Large intestine (tissue), 3 donors: ENCODE results near the gene TANGO6. TPM values are rescaled to one million over a fixed set of nuclear protein-coding genes. Genes with fewer than 3 reads are reported as not detected.

Source experiments
- DNase-seq, 2 donors: peaks; one replicate each; pipeline versions ENCODE4 v3.0.0 to v3.0.0-alpha.2; 2013
- H3K27ac ChIP-seq: one replicate; pipeline ENCODE4 v1.5.1; 2013; ENCODE audit warnings: low read length
- H3K27me3 ChIP-seq: 2 replicates; pipeline ENCODE4 v1.6.1; 2013; ENCODE audit warnings: low read length; ENCODE audit not compliant: control insufficient read depth, insufficient read depth
- H3K36me3 ChIP-seq: 2 replicates; pipeline ENCODE4 v1.6.1; 2013; ENCODE audit warnings: low read length; ENCODE audit not compliant: control insufficient read depth, insufficient read depth
- H3K4me1 ChIP-seq: one replicate; pipeline ENCODE4 v1.6.1; 2013; ENCODE audit warnings: low read length; ENCODE audit not compliant: control insufficient read depth, insufficient read depth
- H3K4me3 ChIP-seq: one replicate; pipeline ENCODE4 v1.5.1; 2013; ENCODE audit warnings: low read length
- H3K9me3 ChIP-seq: one replicate; pipeline ENCODE4 v1.6.1; 2013; ENCODE audit warnings: mild to moderate bottlenecking, low read depth, low read length, moderate library complexity; ENCODE audit not compliant: control insufficient read depth
- WGBS: methylation state at CpG from one replicate; pipeline ENCODE4 v1.1.5; 2013; ENCODE audit warnings: low lambda C conversion rate; ENCODE audit not compliant: insufficient coverage; 5-methylcytosine and 5-hydroxymethylcytosine counted together
- polyA plus RNA-seq: library from polyadenylated mRNA; unstranded; fragments of 120-200 nt; gene quantifications from one replicate; pipeline ENCODE4 v1.2.1, GENCODE V29; 2013

TANGO6 gene
- polyA plus RNA-seq, 1 donor: 4.5 TPM

DNA sequence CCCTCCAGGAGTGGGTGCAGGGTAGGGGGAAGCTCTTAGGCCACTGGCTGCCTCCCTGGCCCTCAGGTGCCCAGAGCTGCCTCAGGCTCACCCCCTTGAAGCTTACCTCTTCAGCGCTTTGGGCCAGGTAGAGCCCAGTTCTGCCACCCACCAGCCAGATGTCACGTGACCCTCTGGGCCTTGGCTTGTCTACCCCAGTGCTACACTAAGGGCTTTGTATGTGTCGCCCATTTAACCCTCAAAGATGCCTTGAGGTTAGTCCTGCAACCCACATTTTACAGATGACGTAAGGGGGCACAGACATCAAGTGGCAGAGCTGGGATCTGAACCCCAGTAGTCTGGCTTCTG lies 265.5 kb downstream of the TANGO6 start:
- no peak for DNase-seq
- WGBS: no CpG with 5 or more reads among the region's 4 CpGs
- H3K36me3 ChIP-seq: peaks cover 6% of the 10 kb centered on the region

DNA sequence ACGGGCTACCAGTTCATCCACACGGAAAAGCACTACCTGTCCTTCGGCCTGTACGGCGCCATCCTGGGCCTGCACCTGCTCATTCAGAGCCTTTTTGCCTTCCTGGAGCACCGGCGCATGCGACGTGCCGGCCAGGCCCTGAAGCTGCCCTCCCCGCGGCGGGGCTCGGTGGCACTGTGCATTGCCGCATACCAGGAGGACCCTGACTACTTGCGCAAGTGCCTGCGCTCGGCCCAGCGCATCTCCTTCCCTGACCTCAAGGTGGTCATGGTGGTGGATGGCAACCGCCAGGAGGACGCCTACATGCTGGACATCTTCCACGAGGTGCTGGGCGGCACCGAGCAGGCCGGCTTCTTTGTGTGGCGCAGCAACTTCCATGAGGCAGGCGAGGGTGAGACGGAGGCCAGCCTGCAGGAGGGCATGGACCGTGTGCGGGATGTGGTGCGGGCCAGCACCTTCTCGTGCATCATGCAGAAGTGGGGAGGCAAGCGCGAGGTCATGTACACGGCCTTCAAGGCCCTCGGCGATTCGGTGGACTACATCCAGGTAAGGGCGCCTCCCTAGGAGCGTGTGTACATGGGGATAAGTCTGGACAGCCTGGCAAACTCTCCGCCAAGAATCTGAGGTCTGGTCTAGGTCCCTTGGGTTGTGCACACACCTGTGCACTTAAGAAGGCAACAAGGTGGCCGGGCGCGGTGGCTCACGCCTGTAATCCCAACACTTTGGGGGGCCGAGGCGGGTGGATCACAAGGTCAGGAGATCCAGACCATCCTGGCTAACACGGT lies 266.3 kb downstream of the TANGO6 start:
- no peak overlapping the region for H3K27ac ChIP-seq
- no peak overlapping the region for H3K4me3 ChIP-seq
- peaks cover 14% of the 10 kb centered on the region for H3K36me3 ChIP-seq
- no peaks in the 10 kb centered on the region for H3K9me3 ChIP-seq
- peaks cover 21% of the 10 kb centered on the region for H3K4me1 ChIP-seq
- H3K27me3 ChIP-seq: peaks cover 37% of the 10 kb centered on the region
- no peak for DNase-seq
- no CpG with 5 or more reads among the region's 48 CpGs for WGBS

More for the DNA sequence above, 265.5 kb downstream of the TANGO6 start:
- H3K4me1 ChIP-seq: peaks cover 21% of the 10 kb centered on the region
- H3K27ac ChIP-seq: no peak overlapping the region
- H3K27me3 ChIP-seq: peaks cover 37% of the 10 kb centered on the region
- no peak overlapping the region for H3K4me3 ChIP-seq
- H3K9me3 ChIP-seq: no peaks in the 10 kb centered on the region

GRCh38 chr16:69110406-69110805 lies 267.1 kb downstream of the TANGO6 start:
- no peak for DNase-seq
- H3K27me3 ChIP-seq: peaks cover 32% of the 10 kb centered on the region
- H3K36me3 ChIP-seq: peaks cover 21% of the 10 kb centered on the region

GRCh38 chr16:69111216-69111875 lies 268.0 kb downstream of the TANGO6 start:
- peaks cover 28% of the 10 kb centered on the region for H3K27me3 ChIP-seq
- H3K4me1 ChIP-seq: peaks cover 15% of the 10 kb centered on the region
- no peak for DNase-seq
- no peaks in the 10 kb centered on the region for H3K9me3 ChIP-seq
- WGBS: no CpG with 5 or more reads among the region's 6 CpGs
- H3K36me3 ChIP-seq: peaks cover 27% of the 10 kb centered on the region
- no peak overlapping the region for H3K27ac ChIP-seq
- H3K4me3 ChIP-seq: no peak overlapping the region

More at GRCh38 chr16:69110406-69110805, 267.1 kb downstream of the TANGO6 start:
- Histone ChIP-seq H3K4me3 (no peak overlapping the region), H3K27ac (no peak overlapping the region), H3K9me3 (no peaks in the 10 kb centered on the region), H3K4me1 (peaks cover 19% of the 10 kb centered on the region)
- WGBS: no CpG with 5 or more reads among the region's 7 CpGs

GRCh38 chr16:69111876-69112230 lies 268.5 kb downstream of the TANGO6 start:
- DNase-seq: no peak
- peaks cover 10% of the 10 kb centered on the region for H3K4me1 ChIP-seq

GRCh38 chr16:69112285-69113129 lies 269.2 kb downstream of the TANGO6 start:
- H3K4me1 ChIP-seq: peaks cover 5% of the 10 kb centered on the region
- no peak overlapping the region for H3K27ac ChIP-seq
- no peaks in the 10 kb centered on the region for H3K9me3 ChIP-seq
- peaks cover 33% of the 10 kb centered on the region for H3K36me3 ChIP-seq
- H3K4me3 ChIP-seq: no peak overlapping the region
- DNase-seq: no peak
- no CpG with 5 or more reads among the region's 6 CpGs for WGBS
- H3K27me3 ChIP-seq: peaks cover 17% of the 10 kb centered on the region

More at GRCh38 chr16:69111876-69112230, 268.5 kb downstream of the TANGO6 start:
- H3K9me3 ChIP-seq: no peaks in the 10 kb centered on the region
- peaks cover 23% of the 10 kb centered on the region for H3K27me3 ChIP-seq
- H3K4me3 ChIP-seq: no peak overlapping the region
- H3K27ac ChIP-seq: no peak overlapping the region
- H3K36me3 ChIP-seq: peaks cover 32% of the 10 kb centered on the region
- WGBS: no CpG with 5 or more reads among the region's 5 CpGs

GRCh38 chr16:69113216-69113615 lies 269.9 kb downstream of the TANGO6 start:
- Histone ChIP-seq H3K36me3 (peaks cover 40% of the 10 kb centered on the region), H3K27ac (no peak overlapping the region)
- no CpG with 5 or more reads among the region's 7 CpGs for WGBS

DNA sequence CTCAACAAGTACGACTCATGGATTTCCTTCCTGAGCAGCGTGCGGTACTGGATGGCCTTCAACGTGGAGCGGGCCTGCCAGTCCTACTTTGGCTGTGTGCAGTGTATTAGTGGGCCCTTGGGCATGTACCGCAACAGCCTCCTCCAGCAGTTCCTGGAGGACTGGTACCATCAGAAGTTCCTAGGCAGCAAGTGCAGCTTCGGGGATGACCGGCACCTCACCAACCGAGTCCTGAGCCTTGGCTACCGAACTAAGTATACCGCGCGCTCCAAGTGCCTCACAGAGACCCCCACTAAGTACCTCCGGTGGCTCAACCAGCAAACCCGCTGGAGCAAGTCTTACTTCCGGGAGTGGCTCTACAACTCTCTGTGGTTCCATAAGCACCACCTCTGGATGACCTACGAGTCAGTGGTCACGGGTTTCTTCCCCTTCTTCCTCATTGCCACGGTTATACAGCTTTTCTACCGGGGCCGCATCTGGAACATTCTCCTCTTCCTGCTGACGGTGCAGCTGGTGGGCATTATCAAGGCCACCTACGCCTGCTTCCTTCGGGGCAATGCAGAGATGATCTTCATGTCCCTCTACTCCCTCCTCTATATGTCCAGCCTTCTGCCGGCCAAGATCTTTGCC lies 271.1 kb downstream of the TANGO6 start:
- Histone ChIP-seq H3K27ac (no peak overlapping the region), H3K36me3 (peaks cover 50% of the 10 kb centered on the region), H3K4me3 (no peak overlapping the region), H3K4me1 (no peaks in the 10 kb centered on the region), H3K27me3 (no peaks in the 10 kb centered on the region), H3K9me3 (no peaks in the 10 kb centered on the region)
- WGBS: no CpG with 5 or more reads among the region's 25 CpGs
- DNase-seq: no peak

More at GRCh38 chr16:69113216-69113615, 269.9 kb downstream of the TANGO6 start:
- Histone ChIP-seq H3K27me3 (peaks cover 10% of the 10 kb centered on the region), H3K4me1 (no peaks in the 10 kb centered on the region), H3K4me3 (no peak overlapping the region), H3K9me3 (no peaks in the 10 kb centered on the region)
- DNase-seq: no peak

- no peaks in the 10 kb centered on the region for H3K27me3 ChIP-seq
- no peaks in the 10 kb centered on the region for H3K9me3 ChIP-seq
- no peaks in the 10 kb centered on the region for H3K4me1 ChIP-seq
- no peak overlapping the region for H3K4me3 ChIP-seq
- no peak for DNase-seq
- peaks cover 52% of the 10 kb centered on the region for H3K36me3 ChIP-seq
- WGBS: 100% methylated on average over 4 of the region's 6 CpGs
- H3K27ac ChIP-seq: no peak overlapping the region
Measured at GRCh38 chr16:69114976-69115355, 271.6 kb downstream of the TANGO6 start.

DNA sequence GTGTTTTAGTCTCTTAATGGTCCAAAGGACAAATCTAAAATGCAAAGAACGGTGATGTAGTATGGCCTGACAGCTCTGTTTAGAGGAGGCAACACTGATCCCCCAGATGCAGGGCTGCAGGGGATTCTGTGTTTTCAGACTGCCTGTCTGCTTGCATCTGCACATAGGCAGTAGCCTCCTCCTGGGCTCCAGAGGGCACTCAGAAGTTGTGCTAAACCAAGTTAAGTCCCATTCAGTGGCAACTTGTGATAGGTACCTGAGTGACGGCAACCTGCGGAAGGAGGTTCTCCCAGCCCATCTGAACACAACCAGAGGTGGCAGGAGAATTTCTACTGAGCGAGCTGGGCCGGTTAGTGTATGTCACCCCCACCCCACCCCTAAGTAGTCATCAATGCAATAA lies 272.0 kb downstream of the TANGO6 start:
- Histone ChIP-seq H3K27me3 (no peaks in the 10 kb centered on the region), H3K36me3 (peaks cover 56% of the 10 kb centered on the region), H3K9me3 (no peaks in the 10 kb centered on the region), H3K4me1 (no peaks in the 10 kb centered on the region), H3K27ac (no peak overlapping the region), H3K4me3 (no peak overlapping the region)
- WGBS: no CpG with 5 or more reads among the region's 5 CpGs
- no peak for DNase-seq
